Type B pancreatic cell (in vitro differentiated cells): ENCODE data around the gene CFAP53. TPM values are rescaled to one million over a fixed set of nuclear protein-coding genes. Genes with fewer than 3 reads are reported as not detected.

Experiments used
- DNase-seq: peaks from one replicate; pipeline ENCODE4 v3.0.0; 2021; ENCODE audit warnings: mixed read lengths; ENCODE audit not compliant: unreplicated experiment; ENCODE audit errors: extremely low spot score
- H3K27ac Mint-ChIP-seq: 2 replicates; pipeline ENCODE4 v1.8.0; 2021; ENCODE audit warnings: mild to moderate bottlenecking, mixed read lengths
- H3K27me3 Mint-ChIP-seq: 2 replicates; pipeline ENCODE4 v1.8.0; 2021; ENCODE audit warnings: mixed read lengths
- H3K36me3 Mint-ChIP-seq: 2 replicates; pipeline ENCODE4 v1.8.0; 2021; ENCODE audit warnings: mixed read lengths
- H3K4me1 Mint-ChIP-seq: one replicate; pipeline ENCODE4 v1.8.0; 2021; ENCODE audit warnings: mixed read lengths; ENCODE audit not compliant: unreplicated experiment
- H3K4me3 Mint-ChIP-seq: 2 replicates; pipeline ENCODE4 v1.8.0; 2021; ENCODE audit warnings: mild to moderate bottlenecking, mixed read lengths
- H3K9me3 Mint-ChIP-seq: 2 replicates; pipeline ENCODE4 v1.8.0; 2021; ENCODE audit warnings: mixed read lengths
- CTCF ChIP-seq: fragments of 200-600 bp; sonication (generic); conservative IDR thresholded peaks from 2 replicates; pipeline ENCODE4 v1.5.0; 2021; ENCODE audit warnings: antibody characterized with exemption, mild to moderate bottlenecking
- total RNA-seq: library from RNA; stranded (reverse); gene quantifications from 2 replicates; pipeline ENCODE4 v1.2.1, GENCODE V29; 2021; ENCODE audit warnings: low replicate concordance

CFAP53 gene
- total RNA-seq, 1 donor from 2014 or later, result 1.1 TPM

- Mint-ChIP-seq H3K9me3 (no peaks in the 10 kb centered on the region), H3K4me3 (no peak overlapping the region), H3K4me1 (peaks cover 15% of the 10 kb centered on the region), H3K36me3 (no peaks in the 10 kb centered on the region), H3K27ac (no peak overlapping the region), H3K27me3 (no peaks in the 10 kb centered on the region)
- no peak for DNase-seq
- TF ChIP-seq CTCF, result no peak
Measured at GRCh38 chr18:50179465-50179864, 86.8 kb downstream of the CFAP53 start.

- no peaks in the 10 kb centered on the region for H3K9me3 Mint-ChIP-seq
- no peak overlapping the region for H3K4me3 Mint-ChIP-seq
- peaks cover 2% of the 10 kb centered on the region for H3K36me3 Mint-ChIP-seq
- no peak overlapping the region for H3K27ac Mint-ChIP-seq
- no peaks in the 10 kb centered on the region for H3K27me3 Mint-ChIP-seq
- peaks cover 10% of the 10 kb centered on the region for H3K4me1 Mint-ChIP-seq
- TF ChIP-seq CTCF, result no peak
- DNase-seq, result no peak
Measured at GRCh38 chr18:50177294-50177992, 88.9 kb downstream of the CFAP53 start.

Other genes with a start within 250 kb of the CFAP53 start
- 51.7 and 130 TPM in 2 replicates for gene MYO5B, start 71.3 kb downstream of the CFAP53 start, total RNA-seq
- 66.3 and 81.9 TPM in 2 replicates for gene MBD1, start 15.0 kb upstream of the CFAP53 start, total RNA-seq
- 88.7 and 95.1 TPM in 2 replicates for gene CXXC1, start 21.2 kb upstream of the CFAP53 start, total RNA-seq
- gene SKA1, start 108.6 kb upstream of the CFAP53 start, total RNA-seq, result 5.7 and 14.0 TPM in 2 replicates